A549 (cell line): ENCODE measurements around the gene MTTP.

Experiments used
- CHD2 ChIP-seq: fragments of 150-350 bp; IDR thresholded peaks from 2 replicates; pipeline ENCODE4 v1.6.1; 2014; ENCODE audit warnings: low read length; ENCODE audit not compliant: partially characterized antibody
- CTCF ChIP-seq: fragments of >200 bp; sonication (Bioruptor Twin); formaldehyde crosslinking; IDR thresholded peaks from 3 replicates; pipeline ENCODE4 v1.5.1; 2016
- FOSL2 ChIP-seq, 2 experiments: fragments of 450-650 bp in 1 of 2; fragments of >200 bp in 1 of 2; sonication (Bioruptor Twin) in 1 of 2; formaldehyde crosslinking; IDR thresholded peaks; 2 replicates each; pipeline versions ENCODE4 v1.5.0 to v1.6.1; 2016 to 2020; ENCODE audit warnings: mild to moderate bottlenecking in 1 of 2, moderate library complexity in 1 of 2
- JUN ChIP-seq, 2 experiments: fragments of >200 bp; sonication (Bioruptor Twin); formaldehyde crosslinking; IDR thresholded peaks; 2 replicates in 1 of 2; 3 replicates in 1 of 2; pipeline ENCODE4 v1.6.1; 2016 to 2017
- MYC ChIP-seq: IDR thresholded peaks from 2 replicates; pipeline ENCODE4 v1.6.1; 2012; ENCODE audit warnings: mild to moderate bottlenecking, inconsistent platforms, low read length, improper control_type of control experiment, borderline replicate concordance
- SREBF2 ChIP-seq: fragments of 450-650 bp; IDR thresholded peaks from 2 replicates; pipeline ENCODE4 v1.6.1; 2014; ENCODE audit warnings: mild to moderate bottlenecking, moderate library complexity

GRCh38 chr4:99665983-99666382, 91.4 kb downstream of the MTTP start:
- no peak for TF ChIP-seq MYC
- no peak for TF ChIP-seq CTCF
- no peak for TF ChIP-seq JUN (IDR thresholded peaks at IDR 0.05)
- TF ChIP-seq FOSL2 (IDR thresholded peaks at IDR 0.05), result no peak
- TF ChIP-seq FOSL2 (CRISPR knock-in tag; IDR thresholded peaks at IDR 0.05), result no peak
- no peak for TF ChIP-seq CHD2
- no peak for TF ChIP-seq SREBF2
